Left ventricle myocardium inferior (tissue), 1 donor: ENCODE measurements around the gene RIPOR3. TPM values are rescaled to one million over a fixed set of nuclear protein-coding genes. Genes with fewer than 3 reads are reported as not detected.

Experiments
- DNase-seq: peaks from one replicate; pipeline ENCODE4 v3.0.0-alpha.2; 2020
- H3K27ac ChIP-seq: fragments of 200-600 bp; replicated peaks from 2 replicates; pipeline ENCODE4 v1.8.0; 2021
- H3K27me3 ChIP-seq: fragments of 200-600 bp; 2 replicates; pipeline ENCODE4 v1.8.0; 2021; ENCODE audit warnings: low read depth
- H3K36me3 ChIP-seq: fragments of 200-600 bp; 2 replicates; pipeline ENCODE4 v1.8.0; 2021
- H3K4me1 ChIP-seq: fragments of 200-600 bp; 2 replicates; pipeline ENCODE4 v1.8.0; 2021
- H3K4me3 ChIP-seq: fragments of 200-600 bp; 2 replicates; pipeline ENCODE4 v1.8.0; 2021; ENCODE audit warnings: mild to moderate bottlenecking, moderate library complexity
- H3K9me3 ChIP-seq: fragments of 200-600 bp; replicated peaks from 2 replicates; pipeline ENCODE4 v1.8.0; 2021
- intact Hi-C: fragments of 100-400 bp; cut with micrococcal nuclease; formaldehyde crosslinking; loops from one replicate; pipeline ENCODE4 v1.11.0; 2022
- total RNA-seq: library from RNA; stranded (reverse); fragmentation: NEBNext Ultra II Directional; extraction: Animal tissue kit (Norgen Biotek cat#: 25700); gene quantifications from one replicate; pipeline ENCODE4 v1.2.1, GENCODE V29; 2021
- TF ChIP-seq, protein P1 (sequence below): fragments of 200-600 bp; IDR thresholded peaks from 2 replicates; pipeline ENCODE4 v1.8.0; 2021; ENCODE audit warnings: antibody characterized with exemption, mild to moderate bottlenecking, borderline replicate concordance
- donor health status: DM: no; HTN: yes; CAD: no; lungs with severe emphysema.

Gene RIPOR3
- total RNA-seq, 1 donor from 2014 or later: 6.5 TPM

GRCh38 chr20:50668326-50668725 lies 23.0 kb downstream of the RIPOR3 start:
- intact Hi-C loops: no loop called here
- Histone ChIP-seq H3K9me3 (no peaks in the 10 kb centered on the region), H3K4me1 (peaks cover 14% of the 10 kb centered on the region), H3K27me3 (no peaks in the 10 kb centered on the region), H3K36me3 (no peaks in the 10 kb centered on the region), H3K27ac (peak overlapping the region; percentile 46), H3K4me3 (no peak overlapping the region)
- TF ChIP-seq, protein P1, sequence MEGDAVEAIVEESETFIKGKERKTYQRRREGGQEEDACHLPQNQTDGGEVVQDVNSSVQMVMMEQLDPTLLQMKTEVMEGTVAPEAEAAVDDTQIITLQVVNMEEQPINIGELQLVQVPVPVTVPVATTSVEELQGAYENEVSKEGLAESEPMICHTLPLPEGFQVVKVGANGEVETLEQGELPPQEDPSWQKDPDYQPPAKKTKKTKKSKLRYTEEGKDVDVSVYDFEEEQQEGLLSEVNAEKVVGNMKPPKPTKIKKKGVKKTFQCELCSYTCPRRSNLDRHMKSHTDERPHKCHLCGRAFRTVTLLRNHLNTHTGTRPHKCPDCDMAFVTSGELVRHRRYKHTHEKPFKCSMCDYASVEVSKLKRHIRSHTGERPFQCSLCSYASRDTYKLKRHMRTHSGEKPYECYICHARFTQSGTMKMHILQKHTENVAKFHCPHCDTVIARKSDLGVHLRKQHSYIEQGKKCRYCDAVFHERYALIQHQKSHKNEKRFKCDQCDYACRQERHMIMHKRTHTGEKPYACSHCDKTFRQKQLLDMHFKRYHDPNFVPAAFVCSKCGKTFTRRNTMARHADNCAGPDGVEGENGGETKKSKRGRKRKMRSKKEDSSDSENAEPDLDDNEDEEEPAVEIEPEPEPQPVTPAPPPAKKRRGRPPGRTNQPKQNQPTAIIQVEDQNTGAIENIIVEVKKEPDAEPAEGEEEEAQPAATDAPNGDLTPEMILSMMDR: no peak
- no peak for DNase-seq

DNA sequence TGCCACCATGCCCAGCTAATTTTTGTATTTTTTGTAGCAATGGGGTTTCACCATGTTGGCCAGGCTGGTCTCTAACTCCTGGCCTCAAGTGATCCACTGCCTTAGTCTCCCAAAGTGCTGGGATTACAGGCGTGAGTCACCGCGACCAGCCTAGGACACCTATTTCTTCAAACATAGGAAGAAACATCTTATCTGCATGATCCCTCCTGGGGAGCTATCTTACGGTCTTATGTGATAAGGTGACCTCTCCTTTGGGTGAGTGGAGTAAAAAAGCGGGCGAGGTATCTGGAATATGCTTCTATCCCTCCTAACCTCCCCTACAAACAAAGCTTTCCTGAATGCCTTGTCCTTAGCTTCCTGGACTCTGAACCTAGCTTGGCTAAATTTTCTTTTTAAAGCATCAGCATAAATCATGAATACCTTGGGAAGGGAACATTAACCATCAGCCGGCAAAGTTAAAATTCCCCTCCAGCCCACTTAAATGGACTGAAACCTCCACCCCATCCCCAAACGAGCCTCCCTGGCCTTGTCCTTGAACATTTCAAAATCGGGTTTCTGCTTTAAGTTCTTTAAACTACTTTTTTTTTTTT lies 24.5 kb downstream of the RIPOR3 start:
- Histone ChIP-seq H3K9me3 (no peaks in the 10 kb centered on the region), H3K4me3 (no peak overlapping the region), H3K27ac (peak overlapping the region; percentile 51), H3K27me3 (no peaks in the 10 kb centered on the region), H3K36me3 (no peaks in the 10 kb centered on the region), H3K4me1 (peaks cover 23% of the 10 kb centered on the region)
- DNase-seq: no peak
- TF ChIP-seq, protein P1: no peak
- intact Hi-C loops: no loop called here

- peak overlapping the region; percentile 91 for H3K27ac ChIP-seq
- H3K27me3 ChIP-seq: no peaks in the 10 kb centered on the region
- TF ChIP-seq, protein P1: no peak
- peak; percentile 65 for DNase-seq
- no peaks in the 10 kb centered on the region for H3K9me3 ChIP-seq
- H3K4me3 ChIP-seq: no peak overlapping the region
- peaks cover 49% of the 10 kb centered on the region for H3K4me1 ChIP-seq
- intact Hi-C loops: no loop called here
- no peaks in the 10 kb centered on the region for H3K36me3 ChIP-seq
Measured at GRCh38 chr20:50664254-50664653, 27.1 kb downstream of the RIPOR3 start.

GRCh38 chr20:50663095-50663821 lies 28.1 kb downstream of the RIPOR3 start:
- Histone ChIP-seq H3K36me3 (no peaks in the 10 kb centered on the region), H3K27me3 (no peaks in the 10 kb centered on the region), H3K4me3 (no peak overlapping the region), H3K9me3 (no peaks in the 10 kb centered on the region), H3K4me1 (peaks cover 59% of the 10 kb centered on the region), H3K27ac (peak overlapping the region; percentile 91)
- TF ChIP-seq, protein P1: peak; percentile 36
- peak; percentile 37 for DNase-seq
- intact Hi-C loops: no loop called here

DNA sequence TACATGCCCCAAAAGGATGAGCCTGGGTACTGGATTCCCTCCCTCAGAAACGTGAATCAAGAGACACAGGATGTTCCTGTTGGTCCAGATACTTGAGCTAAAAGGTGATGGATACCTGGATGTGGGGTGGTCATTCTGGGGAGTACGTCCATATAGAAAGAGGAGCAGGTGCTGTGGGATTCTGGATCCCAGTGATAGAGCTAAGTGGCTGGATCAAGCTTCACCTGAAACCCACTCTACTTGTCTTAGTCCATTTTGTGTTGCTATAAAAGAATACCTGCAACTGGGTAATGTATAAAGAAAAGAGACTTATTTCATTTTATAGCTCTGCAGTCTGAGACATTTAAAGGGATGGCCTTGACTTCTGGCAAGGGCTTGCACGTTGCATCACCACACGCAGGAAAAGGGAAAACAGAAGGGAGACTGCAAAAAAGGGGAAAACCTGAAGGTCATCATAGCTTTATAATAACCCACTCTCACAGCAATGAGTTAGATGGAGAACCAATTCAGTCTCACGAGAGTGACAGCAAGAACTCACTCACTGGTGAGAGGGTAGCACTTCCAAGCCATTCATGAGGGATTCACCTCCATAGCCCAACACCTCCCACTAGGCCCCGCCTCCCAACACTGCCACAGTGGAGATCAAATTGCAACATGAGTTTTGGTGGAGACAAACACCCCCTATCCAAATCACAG lies 31.2 kb downstream of the RIPOR3 start:
- intact Hi-C loops: no loop called here
- TF ChIP-seq, protein P1: no peak
- Histone ChIP-seq H3K4me1 (peaks cover 82% of the 10 kb centered on the region), H3K27me3 (no peaks in the 10 kb centered on the region), H3K9me3 (no peaks in the 10 kb centered on the region), H3K4me3 (no peak overlapping the region), H3K27ac (peak overlapping the region; percentile 91), H3K36me3 (no peaks in the 10 kb centered on the region)
- no peak for DNase-seq
